Stimulated activated CD4-positive, alpha-beta T cell treated with anti-CD3 and anti-CD28 coated beads, Interleukin-4, amount 100 ng/mL, for 4 hours (primary cell): ENCODE measurements around the gene AKAP6.
A peak's percentile ranks its signal among the peaks of the same experiment; 100 is the strongest.
"Not testable (repeated sequence)": the region's sequence is repeated elsewhere in the genome, so short reads cannot be mapped to it uniquely, and the experiment has no call there.

Source experiments
- DNase-seq, 2 experiments: peaks; one replicate each; pipeline ENCODE4 v3.0.0-alpha.2; 2020

Gene AKAP6

DNA sequence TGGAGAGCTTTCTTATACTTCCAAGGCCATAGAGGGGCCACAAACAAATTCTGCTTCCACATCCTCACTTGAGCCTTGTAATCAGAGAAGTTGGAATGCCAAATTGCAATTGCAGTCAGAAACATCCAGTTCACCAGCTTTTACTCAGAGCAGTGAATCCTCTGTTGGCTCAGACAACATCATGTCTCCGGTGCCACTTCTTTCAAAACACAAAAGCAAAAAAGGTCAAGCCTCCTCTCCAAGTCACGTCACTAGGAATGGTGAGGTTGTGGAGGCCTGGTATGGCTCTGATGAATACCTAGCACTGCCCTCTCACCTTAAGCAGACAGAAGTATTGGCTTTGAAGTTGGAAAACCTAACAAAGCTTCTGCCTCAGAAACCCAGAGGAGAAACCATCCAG is 217.1 kb downstream of the AKAP6 start:
- DNase-seq, result no peak

DNA sequence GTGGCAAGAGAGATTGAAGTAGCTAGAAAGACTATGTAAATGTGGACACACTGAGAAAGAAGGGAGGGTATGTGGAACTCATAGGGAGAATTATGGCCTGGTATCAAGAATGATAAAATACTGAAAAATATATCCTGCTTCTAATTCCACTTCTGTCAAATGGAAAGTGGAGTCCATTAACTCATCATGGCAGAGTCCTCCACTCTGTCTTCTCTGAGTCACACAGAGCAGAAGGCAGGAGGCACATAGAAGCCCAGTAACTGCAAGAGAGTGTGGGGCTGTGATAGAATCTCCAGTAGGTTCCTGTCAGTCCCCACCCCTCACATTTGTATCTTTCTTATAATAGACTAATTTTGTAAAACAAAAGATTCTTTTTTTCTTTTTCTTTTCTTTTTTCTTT is 223.7 kb downstream of the AKAP6 start:
- no peak for DNase-seq

DNA sequence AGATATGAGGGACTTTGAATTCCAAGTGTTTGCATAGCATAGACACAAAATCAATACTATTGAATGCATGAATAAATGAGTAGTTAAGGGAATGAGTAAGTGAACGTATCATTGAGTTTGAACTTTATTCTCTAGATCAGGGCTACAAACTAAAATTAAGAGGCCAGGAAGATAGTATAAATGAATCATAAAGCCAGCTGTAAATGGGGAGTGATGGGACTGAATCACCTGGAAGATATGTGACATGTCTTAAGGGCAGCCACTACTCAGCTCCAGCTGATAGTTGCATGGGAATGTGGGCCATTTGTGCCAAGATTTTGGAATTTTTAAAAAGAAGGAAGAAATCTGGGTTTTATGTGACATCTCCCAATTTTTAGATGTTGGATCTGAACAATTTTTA is 229.9 kb downstream of the AKAP6 start:
- no peak for DNase-seq

DNA sequence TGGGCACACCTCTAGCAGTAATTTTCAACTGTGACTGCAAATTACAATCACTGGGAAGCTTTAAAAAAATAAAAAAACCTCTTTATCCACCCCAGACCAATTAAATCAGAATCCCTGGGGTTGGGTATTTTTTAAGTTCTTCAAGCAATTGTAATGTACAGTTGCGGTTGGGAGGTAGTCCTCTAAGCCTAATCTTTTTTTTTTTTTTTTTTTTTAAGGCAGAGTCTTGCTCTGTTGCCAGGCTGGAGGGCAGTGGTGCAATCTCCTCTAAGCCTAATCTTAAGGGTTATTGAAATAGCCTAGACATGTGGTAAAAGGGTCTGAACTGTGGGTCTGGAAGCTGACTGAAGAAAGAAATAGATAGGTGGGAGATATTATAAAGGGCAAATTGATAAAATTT is 230.5 kb downstream of the AKAP6 start:
- no peak for DNase-seq

DNA sequence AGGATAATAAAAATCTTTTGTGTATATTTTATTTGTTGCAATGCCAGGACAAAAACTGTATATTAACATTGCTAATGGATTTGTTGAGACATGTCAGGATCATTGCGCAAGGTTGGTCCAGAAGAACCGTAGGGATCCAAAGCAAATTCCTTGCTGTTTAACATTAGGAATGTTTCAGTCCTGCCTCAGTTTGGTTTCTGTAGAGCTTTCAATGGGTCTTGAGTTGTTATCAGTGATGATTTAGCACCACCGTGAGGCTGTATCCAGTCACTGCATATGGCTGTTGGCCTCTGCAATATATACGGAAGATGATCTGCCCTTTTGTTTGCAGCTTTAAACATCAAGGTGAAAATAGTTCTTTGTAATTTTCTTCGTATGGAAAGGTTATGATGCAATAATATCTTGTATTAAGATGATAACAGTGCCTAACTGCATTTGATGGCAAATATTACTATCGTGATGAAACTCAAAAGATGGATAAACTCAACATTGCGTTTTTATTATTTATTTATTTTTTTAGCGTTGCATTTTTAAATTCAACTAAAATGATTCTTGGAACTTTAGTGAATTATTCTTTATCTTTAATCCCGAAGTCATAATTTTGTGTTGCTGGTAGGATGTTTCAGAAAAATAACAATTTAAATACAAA is 231.2 kb downstream of the AKAP6 start:
- no peak for DNase-seq

DNA sequence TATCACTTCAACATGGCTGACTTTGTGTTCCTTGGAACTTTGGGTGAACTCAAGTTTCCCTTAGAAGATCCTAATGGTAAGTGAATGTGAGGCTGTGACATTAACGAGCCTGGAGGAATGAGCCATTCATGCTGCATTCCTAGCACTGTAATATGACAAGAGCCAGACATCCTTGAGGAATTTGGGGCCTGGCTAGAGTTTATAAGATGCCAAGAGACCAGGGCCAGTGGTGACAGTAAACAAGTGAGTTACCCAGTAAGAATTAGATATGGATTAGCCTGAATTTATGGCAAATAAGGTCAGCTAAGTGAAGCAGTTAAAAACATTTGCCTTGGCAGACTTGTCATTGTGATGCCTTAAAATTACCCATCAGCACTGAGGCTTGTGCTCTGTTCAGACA is 232.4 kb downstream of the AKAP6 start:
- no peak for DNase-seq

DNA sequence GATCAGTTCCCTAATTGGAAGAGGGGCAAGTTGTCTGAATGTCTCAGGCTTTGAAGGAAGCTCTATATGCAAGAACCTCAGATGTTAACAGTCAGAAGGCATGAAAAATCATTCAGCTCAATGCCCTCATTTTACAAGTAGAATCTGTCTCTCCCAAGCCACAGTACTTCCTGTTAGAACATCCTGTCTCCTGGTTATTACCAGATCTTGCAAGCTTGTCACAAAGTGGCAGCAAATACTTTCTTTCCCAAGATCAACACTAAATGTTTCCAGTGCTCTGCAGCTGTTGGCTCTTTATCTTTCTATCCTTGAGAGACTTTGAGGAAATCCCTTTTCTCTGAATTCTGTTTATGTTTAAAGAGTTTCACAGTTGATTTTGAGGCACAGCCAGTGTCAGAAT is 235.5 kb downstream of the AKAP6 start:
- DNase-seq, result no peak

DNA sequence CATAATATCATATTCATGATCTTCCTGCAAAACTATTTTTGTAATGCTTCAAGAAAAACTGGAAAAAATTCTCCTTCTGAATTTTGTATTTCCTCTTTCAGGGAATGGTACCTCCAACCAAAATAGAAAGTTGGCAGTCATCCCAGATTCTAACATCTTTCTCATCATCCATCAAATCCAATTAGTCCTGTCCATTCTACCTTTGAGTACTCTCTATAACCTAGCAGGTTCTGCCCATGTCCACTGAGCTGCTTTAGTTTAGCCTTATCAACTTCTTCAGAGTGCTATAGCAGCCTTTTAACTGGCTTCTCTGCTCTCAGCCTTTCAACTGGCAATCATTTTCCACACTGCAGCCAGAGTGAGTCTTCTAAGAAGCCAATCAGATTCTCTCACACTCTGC is 236.2 kb downstream of the AKAP6 start:
- no peak for DNase-seq

DNA sequence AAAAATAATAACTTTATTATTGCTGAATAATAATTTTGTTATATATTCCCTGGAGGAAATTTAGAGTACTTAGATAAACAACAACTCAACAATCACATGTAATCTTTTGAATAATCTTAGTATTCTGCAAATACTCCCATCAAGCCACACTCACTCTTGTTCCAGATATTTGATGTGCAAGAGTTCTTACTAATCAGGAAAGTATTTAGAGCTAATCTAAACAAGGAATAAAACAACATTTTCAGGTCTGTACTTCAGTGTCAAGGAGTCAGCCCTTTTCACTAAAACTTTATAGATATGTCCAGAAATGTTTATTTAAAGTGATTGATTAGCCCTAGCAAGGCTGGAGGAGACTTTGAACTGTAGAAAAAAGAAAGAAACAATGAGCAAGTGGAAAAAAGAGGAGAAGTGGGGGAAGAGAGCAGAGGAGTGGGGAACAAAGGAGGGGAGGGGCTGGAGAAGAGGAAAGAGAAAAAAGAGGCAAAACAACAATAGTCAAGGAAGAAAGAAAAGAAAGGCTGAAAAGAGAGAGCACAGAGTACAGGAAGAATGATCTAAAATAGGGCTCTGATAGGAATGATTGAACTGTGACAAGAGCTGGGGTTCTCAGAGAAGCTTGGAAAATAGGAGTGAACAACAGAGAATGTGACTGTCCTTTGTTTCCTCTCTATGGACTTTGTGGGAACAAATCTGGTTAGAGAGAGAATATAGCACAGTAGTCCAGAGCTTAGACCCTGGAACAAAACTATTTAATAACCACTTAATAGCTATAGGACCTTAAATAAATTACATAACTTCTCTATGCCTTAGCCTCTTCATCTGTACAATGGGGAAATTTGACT is 238.7 kb downstream of the AKAP6 start:
- DNase-seq, result no peak

DNA sequence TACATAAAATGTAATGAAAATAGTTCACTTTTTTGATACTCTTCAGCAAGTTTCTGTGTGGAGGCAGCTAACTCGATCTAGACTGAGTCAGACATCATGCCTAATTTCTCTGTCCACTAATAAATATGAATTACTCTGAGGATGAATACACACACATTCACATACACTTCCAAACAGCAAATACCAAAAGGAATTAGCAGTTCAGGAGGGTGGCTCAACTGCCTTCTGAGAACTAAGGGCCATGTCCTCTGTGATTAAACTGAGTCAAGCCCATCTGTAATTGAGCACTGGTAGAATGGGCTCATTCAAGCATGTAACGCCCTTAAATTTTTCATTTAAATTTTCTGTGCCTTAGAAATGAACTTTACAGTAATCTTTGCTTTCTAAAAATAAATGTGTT is 242.5 kb downstream of the AKAP6 start:
- DNase-seq, result no peak

DNA sequence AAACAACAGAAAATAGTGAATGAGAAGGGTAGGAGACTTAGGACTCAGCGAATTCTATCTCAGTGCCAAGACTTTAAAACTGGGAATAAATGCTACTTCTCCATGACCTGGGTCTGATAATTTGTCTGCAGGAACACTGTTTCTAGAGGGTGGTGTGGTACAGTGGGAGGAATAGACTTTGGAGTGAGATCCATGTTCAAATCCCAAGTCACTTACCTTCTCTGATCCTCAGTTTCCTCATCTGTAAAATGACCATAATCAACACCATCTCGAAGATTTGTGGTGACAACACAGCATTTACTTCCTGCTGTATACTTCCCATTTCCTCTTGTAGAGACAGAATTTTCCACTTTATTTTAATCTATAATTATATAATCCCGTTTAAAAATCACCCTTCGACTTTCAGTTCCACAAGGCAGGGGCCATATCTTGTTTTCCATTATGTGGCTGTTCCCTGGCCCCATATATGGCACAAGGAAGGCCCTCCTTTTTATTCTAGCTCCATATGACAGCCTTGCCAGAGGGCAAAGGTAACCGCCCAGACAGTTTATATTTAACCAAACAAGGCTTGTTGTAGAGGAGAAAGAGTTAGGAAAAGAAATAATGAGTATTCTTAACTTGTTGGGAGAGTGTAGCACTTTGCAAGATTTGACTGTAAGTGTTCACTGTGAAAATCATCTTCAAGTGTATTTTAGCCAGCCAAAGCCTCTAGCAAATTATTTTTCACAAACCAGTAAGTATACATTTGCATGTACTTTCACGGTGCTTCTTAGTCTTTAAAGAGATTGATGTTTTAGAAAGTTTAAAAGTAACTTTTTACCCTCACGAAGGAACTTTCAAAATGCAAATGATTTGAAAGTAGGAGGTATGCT is 243.1 kb downstream of the AKAP6 start:
- no peak for DNase-seq

DNA sequence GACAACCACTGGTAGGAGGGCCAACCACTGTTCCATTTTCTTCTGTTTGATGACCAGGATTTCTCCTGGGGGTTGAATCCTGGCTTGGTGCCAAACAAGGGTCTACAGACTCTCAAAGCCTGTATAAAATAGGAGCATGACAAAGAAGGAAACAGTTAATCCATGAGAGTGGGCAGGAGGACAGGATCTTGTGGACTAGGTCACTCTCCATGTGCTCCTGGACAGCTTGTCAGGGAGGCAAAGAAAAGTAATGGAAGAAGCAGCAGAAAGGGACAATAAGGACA is 243.7 kb downstream of the AKAP6 start:
- DNase-seq, result no peak

DNA sequence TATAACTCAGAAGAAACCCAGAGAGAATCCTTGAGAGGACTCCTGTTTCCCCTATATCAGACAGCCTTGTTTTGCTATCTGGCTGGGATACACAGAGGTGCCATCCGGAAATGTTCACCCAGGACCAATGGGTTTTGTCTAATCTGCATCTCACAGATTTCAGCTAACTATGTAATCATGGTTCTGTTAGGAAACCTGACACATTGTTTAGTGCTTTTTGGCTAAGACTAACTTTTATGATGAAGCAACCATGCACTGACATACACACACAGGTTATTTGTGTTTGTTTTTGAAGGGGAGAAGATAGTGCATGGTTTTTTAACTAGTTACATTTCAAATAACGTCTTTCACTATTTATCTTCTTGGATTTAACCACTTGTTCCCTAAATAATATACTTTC is 245.2 kb downstream of the AKAP6 start:
- no peak for DNase-seq

DNA sequence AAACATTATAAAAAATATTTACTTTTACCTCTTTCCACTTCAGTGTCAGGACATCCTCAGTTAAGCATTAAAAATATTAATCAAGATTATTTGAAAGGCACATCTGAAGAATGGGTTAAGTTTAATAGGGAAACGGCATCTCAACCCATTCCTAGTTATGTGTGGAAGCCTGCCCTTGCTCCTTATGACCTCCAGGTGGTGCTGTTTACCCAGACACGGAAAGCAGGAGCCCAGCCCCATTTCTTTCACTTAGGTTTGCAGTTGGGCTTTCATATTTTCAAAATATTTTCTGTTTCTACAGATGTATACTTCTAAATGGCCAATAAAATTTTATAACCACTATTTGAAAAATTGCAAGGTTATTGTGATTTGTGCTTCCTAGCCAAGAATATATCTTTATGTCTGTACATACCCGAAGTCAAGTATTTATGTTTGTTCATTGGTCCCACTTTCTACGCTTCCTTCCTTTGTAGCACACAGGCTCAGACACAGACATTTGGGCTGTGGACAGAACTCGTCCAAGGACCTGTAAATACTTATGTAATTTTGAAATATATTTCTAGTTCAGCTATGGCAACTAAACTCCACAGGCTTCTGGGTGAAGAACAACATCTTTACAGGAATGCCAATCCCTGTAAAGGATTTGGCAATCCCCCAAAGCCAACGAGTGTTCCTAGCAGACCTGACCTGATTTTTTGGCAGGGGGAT is 247.1 kb downstream of the AKAP6 start:
- peak; percentile 3 to 9 for DNase-seq

DNA sequence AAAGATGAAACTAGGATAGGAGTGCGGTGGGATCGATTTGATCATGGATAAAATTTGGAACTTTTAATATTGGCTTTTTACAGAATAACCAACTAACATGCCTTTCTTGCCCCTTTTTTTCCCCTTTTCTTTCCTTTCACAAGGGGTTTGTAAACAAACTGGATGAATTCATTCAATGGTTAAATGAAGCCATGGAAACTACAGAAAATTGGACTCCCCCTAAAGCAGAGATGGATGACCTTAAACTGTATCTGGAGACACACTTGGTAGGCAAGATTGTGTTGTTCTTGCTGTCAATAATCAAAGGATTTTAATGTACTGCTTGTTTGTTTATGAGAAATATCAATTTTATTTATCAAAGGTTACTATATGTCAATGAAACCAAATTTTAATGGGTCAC is 247.9 kb downstream of the AKAP6 start:
- DNase-seq, result no peak

DNA sequence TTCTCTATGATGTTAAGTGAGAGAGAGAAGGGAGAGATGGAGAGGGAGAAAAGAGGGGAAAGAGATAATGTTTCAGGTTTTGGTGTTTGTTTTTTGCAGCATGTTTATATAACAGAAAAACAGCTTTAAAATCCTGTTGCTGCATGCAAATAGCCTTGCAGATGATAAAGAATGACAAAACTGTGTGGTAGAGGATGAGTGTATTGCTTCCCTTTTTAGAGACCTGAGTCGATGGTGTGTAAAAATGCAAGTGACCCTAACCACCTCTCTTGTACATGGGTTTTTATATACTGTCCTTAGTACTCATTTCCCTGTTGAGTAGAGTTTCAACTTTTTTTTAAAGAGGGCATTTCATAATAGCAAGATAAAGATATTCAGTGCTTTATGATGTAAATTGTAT is 249.1 kb downstream of the AKAP6 start:
- no peak for DNase-seq

DNA sequence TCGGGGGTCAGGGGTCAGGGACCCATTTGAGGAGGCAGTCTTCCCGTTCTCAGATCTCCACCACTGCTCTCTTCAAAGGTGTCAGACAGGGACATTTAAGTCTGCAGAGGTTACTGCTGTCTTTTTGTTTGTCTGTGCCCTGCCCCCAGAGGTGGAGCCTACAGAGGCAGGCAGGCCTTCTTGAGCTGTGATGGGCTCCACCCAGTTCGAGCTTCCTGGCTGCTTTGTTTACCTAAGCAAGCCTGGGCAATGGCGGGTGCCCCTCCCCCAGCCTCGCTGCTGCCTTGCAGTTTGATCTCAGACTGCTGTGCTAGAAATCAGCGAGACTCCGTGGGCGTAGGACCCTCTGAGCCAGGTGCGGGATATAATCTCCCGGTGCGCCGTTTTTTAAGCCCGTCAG is 254.3 kb downstream of the AKAP6 start:
- DNase-seq, result not testable (repeated sequence)

DNA sequence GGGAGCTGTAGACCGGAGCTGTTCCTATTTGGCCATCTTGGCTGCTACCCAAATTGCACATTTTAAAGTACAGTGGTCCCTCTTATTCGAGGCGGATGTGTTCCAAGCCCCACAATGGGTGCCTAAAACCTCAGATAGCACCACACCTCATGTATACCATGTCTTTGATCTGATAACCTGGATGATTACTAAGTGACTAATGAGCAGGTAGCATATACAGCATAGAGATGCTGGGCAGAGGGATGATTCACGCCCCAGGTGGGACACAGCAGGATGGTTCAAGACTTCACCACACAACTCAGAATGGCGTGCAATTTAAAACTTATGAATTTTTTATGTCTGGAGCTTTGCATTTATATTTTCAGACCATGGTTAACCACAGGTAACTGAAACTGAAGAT is 255.0 kb downstream of the AKAP6 start:
- no peak for DNase-seq

DNA sequence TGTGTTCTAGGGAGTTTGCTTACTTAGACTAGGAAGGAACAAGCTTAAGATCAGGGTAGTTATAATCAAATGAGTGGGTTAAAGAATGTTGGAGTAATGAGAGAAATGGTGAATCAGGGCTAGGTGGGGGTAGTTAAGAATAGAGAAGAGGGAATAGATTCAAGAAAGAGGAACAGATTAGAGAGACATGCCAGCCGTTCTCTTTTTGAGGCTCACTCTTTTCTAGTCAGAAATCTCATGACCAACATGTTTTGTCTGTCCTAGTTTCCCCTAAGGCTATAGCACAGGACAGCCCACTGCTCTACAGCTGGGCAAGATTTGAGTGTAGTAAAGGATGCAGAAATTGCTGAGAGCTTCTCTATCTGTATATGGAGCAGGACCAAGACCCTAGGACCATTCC is 258.4 kb downstream of the AKAP6 start:
- no peak for DNase-seq

DNA sequence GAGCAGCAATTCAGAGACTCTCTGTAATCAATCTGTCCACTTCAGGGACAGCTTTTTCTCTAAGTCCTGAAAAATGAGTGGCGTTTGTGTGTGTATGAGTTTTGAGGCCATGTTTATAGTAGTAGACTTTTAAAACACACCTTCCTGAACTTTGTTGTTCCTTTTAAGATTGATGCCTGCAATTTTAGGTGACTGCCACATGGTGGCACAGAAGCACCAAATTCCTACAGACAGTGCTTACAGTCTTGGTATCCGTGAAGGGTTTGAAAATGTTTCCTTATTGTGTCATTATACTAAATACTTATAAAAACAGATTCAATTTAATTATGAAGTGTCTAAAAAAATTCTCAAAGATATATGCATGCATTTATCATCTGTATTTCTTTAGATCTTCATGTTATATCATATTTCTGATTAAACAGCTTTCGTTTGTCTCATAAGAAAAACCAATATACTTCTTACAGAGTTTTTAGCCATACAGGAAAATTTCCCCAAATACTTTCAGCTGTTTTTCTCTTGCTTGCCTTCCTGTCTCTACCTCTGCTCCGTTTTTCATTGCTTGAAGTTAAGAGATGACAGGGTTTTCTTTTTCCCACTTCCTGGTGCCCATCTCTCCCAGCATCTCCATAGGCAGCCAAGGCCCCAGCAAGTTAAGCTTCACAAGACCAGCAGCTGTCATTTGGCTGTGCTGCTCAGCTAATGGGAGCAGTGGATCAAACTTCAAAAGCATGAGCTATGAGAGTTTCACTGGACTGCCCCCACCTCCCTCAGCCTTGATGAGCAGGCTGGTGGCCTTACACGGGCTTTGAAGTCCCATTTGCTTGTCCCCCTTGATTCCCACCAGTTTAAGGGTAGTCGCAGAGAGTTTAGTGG is 259.6 kb downstream of the AKAP6 start:
- DNase-seq, result no peak

DNA sequence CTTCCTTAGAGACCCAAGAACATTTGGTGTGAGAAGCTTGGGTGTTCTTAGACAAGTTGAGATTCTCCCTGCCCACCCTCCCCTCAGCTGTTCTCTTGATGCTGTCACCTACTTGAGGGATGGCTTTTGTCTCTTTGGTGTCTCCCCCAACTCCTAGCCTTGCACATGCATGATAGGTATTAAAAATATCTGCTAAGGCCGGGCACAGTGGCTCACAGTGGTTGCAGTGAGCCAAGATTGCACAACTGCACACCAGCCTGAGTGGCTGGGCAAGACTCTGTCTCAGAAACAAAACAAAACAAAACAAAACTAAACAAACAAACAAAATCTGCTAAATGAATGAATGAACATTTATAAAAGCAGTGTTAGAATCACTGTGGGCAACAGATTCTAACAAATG is 261.1 kb downstream of the AKAP6 start:
- no peak for DNase-seq

DNA sequence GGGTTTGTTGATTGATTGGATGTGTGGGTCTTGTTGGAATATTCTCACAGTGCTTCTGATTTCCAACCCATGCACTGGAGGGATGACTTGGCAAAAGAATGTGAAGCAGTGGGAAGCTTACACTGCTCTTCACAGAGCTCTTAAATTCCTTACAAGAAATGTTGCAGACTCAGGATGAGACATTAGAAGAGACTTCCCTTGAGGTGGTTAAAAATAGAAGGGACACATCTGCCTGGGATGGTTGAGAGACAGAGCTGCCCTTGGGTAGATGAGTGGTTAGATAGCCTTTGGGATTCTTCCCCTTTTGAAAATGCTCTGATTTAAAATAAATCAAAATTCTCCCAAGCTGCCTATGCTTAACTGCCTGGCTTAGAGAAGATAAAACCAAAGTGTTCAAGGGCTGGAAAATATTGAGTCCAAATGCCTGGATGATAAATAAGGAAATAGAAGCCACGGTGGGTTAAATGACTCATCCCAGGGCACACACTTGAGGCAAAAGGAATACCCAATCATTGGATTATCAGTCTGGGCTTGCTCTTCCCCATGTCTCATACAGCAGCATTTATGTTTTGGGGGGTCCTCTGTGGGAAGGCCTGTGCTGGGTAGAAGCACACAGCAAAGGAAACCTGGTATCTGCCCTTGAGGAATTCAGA is 264.3 kb downstream of the AKAP6 start:
- DNase-seq, result no peak
